H1 (cell line): ENCODE measurements around the gene MYCBP2. TPM values are rescaled to one million over a fixed set of nuclear protein-coding genes. Genes with fewer than 3 reads are reported as not detected.

Experiments used
- CTCF ChIA-PET: fragments of 300-600 bp; sonication (Branson Sonifier 250); formaldehyde crosslinking; loops from one replicate; lab custom pipeline; 2021; ENCODE audit not compliant: partially characterized antibody; lab: Charles Lee
- POLR2A ChIA-PET: fragments of 300-600 bp; sonication (Branson Sonifier 250); formaldehyde crosslinking; loops from one replicate; lab custom pipeline; 2021; ENCODE audit warnings: inconsistent platforms; ENCODE audit not compliant: partially characterized antibody; lab: Charles Lee
- DNase-seq, 2 experiments: peaks; one replicate each; pipeline versions ENCODE4 v3.0.0 to v3.0.0-alpha.2; 2010 to 2022; ENCODE audit warnings: low spot score in 2 of 2, low read depth in 1 of 2, mixed read lengths in 1 of 2
- FAIRE-seq: peaks from 2 replicates; lab custom pipeline; 2011; peaks lifted over from hg19 to GRCh38; lab: Jason Lieb, UNC
- H2AFZ ChIP-seq: 2 replicates; pipeline ENCODE4 v1.8.1; 2012; ENCODE audit warnings: low read length, inconsistent platforms
- H2AK5ac ChIP-seq: 2 replicates; pipeline ENCODE4 v1.6.1; 2013; ENCODE audit warnings: low read depth, low read length
- H2BK120ac ChIP-seq: replicated peaks from 2 replicates; pipeline ENCODE3; 2013; ENCODE audit warnings: low read depth, low read length, inconsistent platforms
- H2BK12ac ChIP-seq: 2 replicates; pipeline ENCODE4 v1.6.1; 2013; ENCODE audit warnings: low read depth, low read length
- H2BK15ac ChIP-seq: 2 replicates; pipeline ENCODE4 v1.6.1; 2013; ENCODE audit warnings: low read length
- H2BK20ac ChIP-seq: 2 replicates; pipeline ENCODE4 v1.6.1; 2013; ENCODE audit warnings: low read length
- H2BK5ac ChIP-seq: 2 replicates; pipeline ENCODE4 v1.6.1; 2013; ENCODE audit warnings: low read depth, low read length
- H3K14ac ChIP-seq: 2 replicates; pipeline ENCODE4 v1.6.1; 2013; ENCODE audit warnings: inconsistent platforms; ENCODE audit not compliant: insufficient read length
- H3K18ac ChIP-seq: 2 replicates; pipeline ENCODE4 v1.6.1; 2013; ENCODE audit warnings: low read length; ENCODE audit errors: extremely low read depth
- H3K23ac ChIP-seq: 2 replicates; pipeline ENCODE4 v1.6.1; 2013; ENCODE audit warnings: inconsistent platforms; ENCODE audit not compliant: insufficient read length
- H3K23me2 ChIP-seq: 2 replicates; pipeline ENCODE4 v1.6.1; 2013; ENCODE audit warnings: low read depth, low read length
- H3K27ac ChIP-seq: 2 replicates; pipeline ENCODE4 v1.6.1; 2011; ENCODE audit warnings: low read depth, low read length, inconsistent platforms
- H3K27me3 ChIP-seq, 4 experiments: replicated peaks in 1 of 4; 1 replicate in 1 of 4; 2 replicates in 3 of 4; pipeline versions ENCODE4 v1.6.1 to v1.8.1; 2011 to 2013; ENCODE audit warnings: low read length in 3 of 4, mild to moderate bottlenecking in 3 of 4, inconsistent platforms in 2 of 4, mixed read lengths in 2 of 4, moderate library complexity in 1 of 4; ENCODE audit not compliant: control insufficient read depth in 3 of 4, insufficient read depth in 3 of 4; ENCODE audit errors: extremely low read depth in 1 of 4
- H3K36me3 ChIP-seq, 4 experiments: 2 replicates each; pipeline versions ENCODE4 v1.6.1 to v1.8.1; 2011 to 2013; ENCODE audit warnings: mild to moderate bottlenecking in 4 of 4, low read length in 3 of 4, moderate library complexity in 2 of 4, control low read depth in 1 of 4, inconsistent platforms in 1 of 4; ENCODE audit not compliant: insufficient read depth in 4 of 4, control insufficient read depth in 2 of 4
- H3K4ac ChIP-seq: replicated peaks from 2 replicates; pipeline ENCODE3; 2013; ENCODE audit warnings: low read length, low read depth, mixed read lengths, inconsistent platforms; ENCODE audit not compliant: insufficient read length
- H3K4me1 ChIP-seq, 4 experiments: replicated peaks in 1 of 4; 1 replicate in 1 of 4; 2 replicates in 3 of 4; pipeline versions ENCODE4 v1.6.1 to v1.8.1; 2011 to 2013; ENCODE audit warnings: low read length in 3 of 4, inconsistent platforms in 2 of 4, mixed read lengths in 1 of 4; ENCODE audit not compliant: insufficient read depth in 4 of 4, control insufficient read depth in 3 of 4
- H3K4me2 ChIP-seq, 2 experiments: 2 replicates each; pipeline versions ENCODE4 v1.6.1 to v1.8.1; 2011 to 2013; ENCODE audit warnings: low read depth in 2 of 2, low read length in 2 of 2, control low read depth in 1 of 2, inconsistent platforms in 1 of 2, mild to moderate bottlenecking in 1 of 2; ENCODE audit not compliant: insufficient read depth in 1 of 2
- H3K4me3 ChIP-seq, 4 experiments: fragments of 200-600, 300-600 bp in 1 of 4; sonication (generic), shearing (Covaris generic), sonication (Bioruptor Twin) in 1 of 4; 2 replicates each; pipeline versions ENCODE4 v1.5.1 to v1.8.1; 2011 to 2016; ENCODE audit warnings: low read length in 4 of 4, low read depth in 3 of 4, control low read depth in 2 of 4, inconsistent platforms in 2 of 4, mild to moderate bottlenecking in 2 of 4, mixed read lengths in 1 of 4, moderate library complexity in 1 of 4; ENCODE audit not compliant: insufficient read depth in 2 of 4; ENCODE audit errors: extremely low read depth in 1 of 4
- H3K56ac ChIP-seq: replicated peaks from 2 replicates; pipeline ENCODE3; 2013; ENCODE audit warnings: low read depth, mild to moderate bottlenecking, mixed read lengths, low read length, inconsistent platforms; ENCODE audit not compliant: insufficient read length
- H3K79me1 ChIP-seq: 2 replicates; pipeline ENCODE4 v1.6.1; 2013; ENCODE audit warnings: low read depth, low read length, control low read depth
- H3K79me2 ChIP-seq, 2 experiments: 2 replicates each; pipeline versions ENCODE4 v1.6.1 to v1.8.1; 2012 to 2013; ENCODE audit warnings: low read length in 2 of 2, mild to moderate bottlenecking in 2 of 2, inconsistent platforms in 1 of 2; ENCODE audit not compliant: insufficient read depth in 2 of 2, control insufficient read depth in 1 of 2
- H3K9ac ChIP-seq, 4 experiments: replicated peaks in 1 of 4; 1 replicate in 1 of 4; 2 replicates in 3 of 4; pipeline versions ENCODE4 v1.6.1 to v1.8.1; 2011 to 2013; ENCODE audit warnings: low read depth in 3 of 4, low read length in 3 of 4, control low read depth in 2 of 4, mild to moderate bottlenecking in 2 of 4, moderate library complexity in 2 of 4, inconsistent platforms in 1 of 4; ENCODE audit errors: extremely low read depth in 1 of 4
- H3K9me3 ChIP-seq, 2 experiments: 2 replicates each; pipeline versions ENCODE4 v1.6.1 to v1.8.1; 2012 to 2013; ENCODE audit warnings: mild to moderate bottlenecking in 2 of 2, moderate library complexity in 2 of 2, control low read depth in 1 of 2, inconsistent platforms in 1 of 2, low read depth in 1 of 2, low read length in 1 of 2, mixed read lengths in 1 of 2; ENCODE audit not compliant: insufficient read depth in 2 of 2
- H4K20me1 ChIP-seq, 2 experiments: replicated peaks in 1 of 2; 2 replicates each; pipeline versions ENCODE3 to v1.8.1; 2011 to 2013; ENCODE audit warnings: inconsistent platforms in 2 of 2, low read length in 2 of 2, mild to moderate bottlenecking in 1 of 2; ENCODE audit not compliant: insufficient read depth in 2 of 2, control insufficient read depth in 1 of 2
- H4K5ac ChIP-seq: 2 replicates; pipeline ENCODE4 v1.6.1; 2013; ENCODE audit warnings: low read length, low read depth, mixed read lengths, inconsistent platforms; ENCODE audit not compliant: insufficient read length
- H4K8ac ChIP-seq: 2 replicates; pipeline ENCODE4 v1.8.0; 2013; ENCODE audit warnings: mild to moderate bottlenecking, moderate library complexity, low read length, inconsistent platforms; ENCODE audit not compliant: insufficient read depth; ENCODE audit errors: extremely low read depth
- H4K91ac ChIP-seq: replicated peaks from 2 replicates; pipeline ENCODE3; 2013; ENCODE audit warnings: low read length, mixed read lengths, inconsistent platforms; ENCODE audit not compliant: insufficient read length
- POLR2AphosphoS5 ChIP-seq: IDR thresholded peaks from 2 replicates; pipeline ENCODE4 v1.6.1; 2011; ENCODE audit warnings: low read depth, low read length
- SIX5 ChIP-seq: IDR thresholded peaks from 2 replicates; pipeline ENCODE4 v1.6.1; 2011; ENCODE audit warnings: mild to moderate bottlenecking, low read depth, low read length
- polyA plus RNA-seq, 7 experiments: library from polyadenylated mRNA; depleted of rRNA in 3 of 7; stranded (reverse) in 5 of 7; unstranded in 2 of 7; fragments of >200 nt in 5 of 7; fragments of 200-250 nt in 2 of 7; gene quantifications; 1 replicate in 5 of 7; 2 replicates in 1 of 7; 4 replicates in 1 of 7; pipeline versions ENCODE4 v1.2.1 to v1.2.3, GENCODE V29; 2011 to 2013; ENCODE audit warnings: missing spikeins in 2 of 7, mixed read lengths in 2 of 7
- total RNA-seq: library from RNA; stranded (reverse); fragmentation: NEBNext Ultra II Directional; extraction: Animal tissue kit (Norgen Biotek cat#: 25700); gene quantifications from 2 replicates; pipeline ENCODE4 v1.2.1, GENCODE V29; 2021

The MYCBP2 gene
- total and polyA plus RNA-seq, 2 of the 8 experiments (the other 6 are each of a cell fraction or from before 2014, with no cell fraction given) = 19.0 to 52.1 TPM

- Histone ChIP-seq H3K23me2 (no peaks in the 10 kb centered on the region), H3K14ac (no peak overlapping the region), H2AFZ (no peak overlapping the region), H2AK5ac (no peak overlapping the region), H3K4me2 (no peak overlapping the region), H3K9me3 (peaks cover 11 to 14% of the 10 kb centered on the region in 2 experiments; a peak in 3 of 4 replicates), H2BK120ac (no peak overlapping the region), H3K23ac (no peak overlapping the region), H3K4me3 (no peak overlapping the region), H4K8ac (no peak overlapping the region), H3K79me1 (no peaks in the 10 kb centered on the region), H3K27me3 (no peaks in the 10 kb centered on the region), H4K20me1 (no peaks in the 10 kb centered on the region), H4K91ac (no peak overlapping the region), H3K4ac (no peak overlapping the region), H3K9ac (no peak overlapping the region), H4K5ac (no peak overlapping the region), H2BK15ac (no peak overlapping the region), H3K79me2 (no peaks in the 10 kb centered on the region), H2BK5ac (no peak overlapping the region), H2BK20ac (no peak overlapping the region), H3K27ac (no peak overlapping the region), H3K56ac (no peak overlapping the region), H2BK12ac (no peak overlapping the region), H3K18ac (no peak overlapping the region), H3K36me3 (peaks cover 0 to 6% (median 0%) of the 10 kb centered on the region in 4 experiments; a peak in 1 of 8 replicates), H3K4me1 (peaks cover 0 to 7% (median 2%) of the 10 kb centered on the region in 4 experiments; a peak in 3 of 7 replicates)
- TF ChIP-seq POLR2AphosphoS5 (no peak), SIX5 (no peak)
- POLR2A ChIA-PET = no interaction called here
- FAIRE-seq = no peak
- no peak for DNase-seq
- CTCF ChIA-PET = interaction anchor here (1.2 kb wide), 1 partner anchor 365 kb away, joined by 3 read pairs; no protein-coding TSS in a partner anchor
Observed at GRCh38 chr13:77113496-77113895, 213.4 kb downstream of the MYCBP2 start.
